NCI-H774 (cell line): ENCODE results near the gene HIPK2.
A peak's percentile ranks its signal among the peaks of the same experiment; 100 is the strongest.

Source experiments
- DNase-seq: peaks from one replicate; lab custom pipeline; 2025; lab: John Stamatoyannopoulos, UW

Gene HIPK2

DNA sequence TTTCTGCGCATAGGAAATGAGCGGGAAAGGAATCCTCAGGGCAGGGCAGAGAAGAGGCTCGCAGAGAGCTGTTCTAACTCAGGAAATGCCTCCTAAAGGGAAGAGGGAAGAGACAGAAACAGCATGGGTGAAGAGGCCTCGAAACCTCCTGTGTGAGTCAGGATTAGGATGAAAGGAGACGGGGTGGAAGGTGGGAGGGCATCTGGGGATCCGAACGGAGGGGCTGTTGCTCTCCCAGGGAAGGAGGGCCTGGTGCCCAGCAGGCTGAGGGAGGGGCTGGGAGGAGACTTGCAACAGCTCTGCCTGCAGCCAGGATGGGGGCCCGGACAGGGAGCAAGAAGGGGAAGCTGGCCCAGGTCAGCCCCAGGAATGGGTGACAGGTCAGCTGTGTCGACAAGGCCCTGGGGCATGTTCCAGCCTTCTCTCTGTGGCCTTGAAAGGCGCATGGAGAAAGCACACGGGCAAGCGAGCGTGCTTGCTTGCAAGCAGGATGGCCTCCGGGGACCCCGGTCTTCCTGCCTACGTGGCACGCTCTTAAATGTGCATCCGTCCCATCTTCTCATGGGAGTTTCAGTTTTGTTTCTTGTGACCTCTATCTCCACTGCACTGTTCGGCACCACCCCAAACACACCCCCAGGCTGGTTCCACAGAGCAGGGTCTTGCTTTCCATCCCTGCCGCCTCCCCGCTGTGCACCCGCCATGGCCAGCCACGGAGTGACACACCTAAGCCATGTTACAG is 63.5 kb downstream of the HIPK2 start:
- no peak for DNase-seq

- no peak for DNase-seq
These were observed 64.2 kb downstream of the HIPK2 start for GRCh38 chr7:139713526-139714162.

DNA sequence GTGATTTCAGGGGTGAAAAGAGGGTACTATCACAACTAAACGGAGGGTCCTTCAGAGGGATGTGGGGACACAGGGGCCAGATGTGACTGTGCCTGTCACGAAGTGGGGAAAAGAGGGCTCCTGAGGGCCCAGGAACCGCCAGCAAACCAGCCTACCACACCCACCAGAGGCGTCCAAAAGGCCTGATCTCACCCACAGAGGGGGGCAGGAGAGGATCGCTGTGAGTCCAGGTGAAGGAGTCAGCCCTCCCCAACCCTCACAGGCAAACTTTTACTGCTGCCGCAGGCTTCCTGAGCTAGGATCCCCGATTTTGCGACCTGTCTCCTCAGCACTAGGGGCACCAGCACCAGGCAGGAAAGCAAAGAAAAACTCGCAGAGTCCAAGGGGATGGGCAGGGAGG is 64.7 kb downstream of the HIPK2 start:
- DNase-seq, result no peak

DNA sequence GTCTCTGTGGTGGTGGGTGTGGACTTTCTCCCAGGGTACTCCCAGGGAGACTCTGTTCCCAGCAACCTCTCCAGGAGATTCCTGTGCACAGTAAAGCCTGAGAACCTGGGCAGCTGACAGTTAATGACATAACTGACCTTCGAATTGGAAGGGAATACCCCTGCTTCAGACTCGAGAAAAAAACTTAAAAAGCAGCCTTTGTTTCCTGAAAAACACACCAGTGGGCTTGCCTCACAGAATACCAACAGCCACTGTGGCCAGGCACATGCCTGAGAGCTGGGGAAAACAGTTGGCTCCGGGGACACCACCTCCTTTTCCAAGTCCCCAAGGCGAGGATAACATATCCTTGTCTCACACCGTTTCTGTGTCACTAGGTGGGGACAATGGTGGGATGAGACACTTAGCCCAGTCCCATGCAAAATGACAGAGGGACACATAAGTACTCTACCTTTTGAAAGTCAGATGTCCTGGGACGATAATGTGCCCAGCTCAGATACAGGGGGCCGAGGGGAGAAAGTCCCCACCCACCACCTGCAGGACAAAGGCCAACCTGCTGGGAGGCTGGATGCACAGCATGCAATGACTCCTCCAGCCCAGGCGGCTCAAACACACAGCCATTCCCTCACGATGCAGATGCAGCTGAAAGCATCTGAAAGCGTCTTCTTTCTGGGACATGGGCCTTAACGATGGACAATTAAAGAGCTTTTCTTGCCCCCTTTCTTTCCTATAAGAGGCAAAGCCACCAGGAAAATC is 65.6 kb downstream of the HIPK2 start:
- no peak for DNase-seq

- no peak for DNase-seq
These were observed 67.8 kb downstream of the HIPK2 start for GRCh38 chr7:139710036-139710435.

GRCh38 chr7:139709485-139709884 is 68.3 kb downstream of the HIPK2 start:
- DNase-seq, result no peak

DNA sequence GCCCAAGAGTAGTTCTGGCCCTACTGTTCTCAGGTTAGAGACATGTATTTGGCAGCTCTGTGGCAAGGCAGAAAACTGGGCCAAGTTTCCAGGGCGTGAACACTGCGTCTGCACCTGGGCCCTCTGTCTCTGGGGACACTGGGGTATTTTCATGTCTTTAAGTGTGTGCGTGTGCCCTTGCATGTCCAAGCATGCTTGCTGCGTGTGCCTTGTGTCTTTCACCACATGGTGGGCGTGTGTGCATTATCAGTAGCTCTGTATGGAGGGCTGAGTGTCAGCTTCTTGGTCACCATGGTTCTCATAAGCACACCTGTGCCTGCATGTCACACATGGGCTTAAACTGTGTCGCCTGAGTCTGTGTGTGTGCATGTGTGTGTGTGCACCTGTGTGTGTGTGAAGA is 69.3 kb downstream of the HIPK2 start:
- DNase-seq, result no peak

GRCh38 chr7:139706837-139707236 is 71.0 kb downstream of the HIPK2 start:
- no peak for DNase-seq

DNA sequence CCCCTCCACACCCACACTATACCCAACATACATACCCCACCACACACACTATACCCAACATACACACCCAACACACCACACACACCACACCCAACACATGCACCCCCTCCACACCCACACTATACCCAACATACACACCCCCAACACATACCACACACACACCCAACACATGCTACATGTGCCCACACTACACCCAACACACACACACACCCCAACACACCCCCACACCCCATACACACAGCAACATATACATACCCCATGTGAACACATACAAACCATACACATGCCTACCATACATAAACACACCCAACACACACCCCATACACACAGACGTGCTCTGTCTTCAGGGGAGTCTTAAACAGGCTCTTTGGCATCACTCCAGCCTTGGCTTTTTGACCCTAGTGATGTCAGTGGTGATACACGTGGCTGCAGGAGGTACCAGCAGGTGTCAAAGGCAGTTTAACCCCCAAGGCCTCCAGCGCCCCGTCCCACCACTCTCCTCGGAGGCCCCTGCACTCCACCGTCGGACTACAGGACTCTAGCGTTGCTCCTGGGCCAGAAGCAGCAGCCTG is 73.4 kb downstream of the HIPK2 start:
- no peak for DNase-seq

- no peak for DNase-seq
These were observed 74.1 kb downstream of the HIPK2 start for GRCh38 chr7:139703487-139704307.

DNA sequence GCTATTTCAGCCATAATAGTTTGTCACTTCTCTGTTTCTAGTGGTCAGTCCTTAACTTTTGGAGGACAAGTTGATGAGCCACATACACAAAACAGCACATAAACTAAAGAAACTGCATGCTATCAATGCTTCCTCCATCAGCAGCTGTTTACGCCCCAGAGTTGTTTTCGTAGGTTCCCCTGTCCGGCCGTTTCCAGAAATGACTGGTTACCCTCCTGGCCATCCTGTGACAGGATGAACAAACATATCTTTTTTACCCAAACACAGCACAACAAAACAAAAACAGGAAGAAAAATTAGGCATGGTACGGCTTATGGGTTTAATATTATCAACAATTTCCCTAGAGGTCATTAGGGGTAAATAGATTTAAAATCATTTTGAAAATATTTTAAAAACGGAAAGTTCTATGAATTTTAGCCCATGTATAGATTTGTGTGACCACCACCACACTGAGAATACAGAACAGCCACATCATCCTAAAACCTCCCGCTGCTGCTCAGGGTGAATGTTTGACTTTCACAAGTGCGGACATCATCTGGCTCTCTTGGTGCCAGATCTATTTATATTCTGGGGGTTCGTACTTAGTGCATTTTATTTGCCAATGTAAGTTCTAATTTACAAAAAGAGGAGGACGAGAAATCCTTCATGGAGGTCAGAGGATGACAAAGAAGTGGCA is 74.8 kb downstream of the HIPK2 start:
- peak; percentile 28 for DNase-seq

- DNase-seq, result no peak
These were observed 75.5 kb downstream of the HIPK2 start for GRCh38 chr7:139702313-139702731.

- no peak for DNase-seq
These were observed 75.9 kb downstream of the HIPK2 start for GRCh38 chr7:139701908-139702307.

DNA sequence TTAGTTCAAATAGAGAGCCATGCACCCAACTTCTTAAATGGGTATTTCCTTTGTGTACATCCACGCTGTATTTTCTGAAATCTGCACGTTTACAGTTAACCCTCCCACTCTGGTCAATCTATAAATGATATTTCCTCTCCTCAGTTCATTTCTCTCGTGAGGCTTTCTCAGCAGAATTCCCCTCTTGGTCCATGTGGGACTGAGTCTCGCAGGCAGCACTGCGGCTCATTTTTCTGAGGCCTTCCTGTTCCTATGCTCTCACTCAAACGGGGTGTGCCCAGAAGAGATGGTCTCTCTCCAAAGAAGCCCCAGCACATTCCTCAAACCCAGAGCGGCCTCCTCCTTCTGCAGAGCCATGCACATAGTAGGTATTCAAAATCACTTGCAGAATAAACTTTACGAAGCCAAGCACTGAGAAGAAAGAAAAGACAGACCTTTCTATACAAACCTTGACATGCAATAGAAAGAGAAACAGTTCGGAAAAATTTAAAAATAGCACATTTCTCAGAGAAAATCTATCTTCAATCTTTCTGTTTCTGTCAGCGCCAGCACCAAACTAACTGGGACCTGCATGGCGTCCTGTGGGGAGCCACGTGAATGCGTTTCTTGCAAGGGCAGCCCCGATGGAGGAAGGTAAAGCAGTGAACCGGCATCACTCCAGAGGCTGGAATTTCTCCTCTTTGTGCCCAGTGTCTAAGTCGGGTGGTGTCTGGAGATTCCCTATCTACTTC is 77.1 kb downstream of the HIPK2 start:
- DNase-seq, result no peak

DNA sequence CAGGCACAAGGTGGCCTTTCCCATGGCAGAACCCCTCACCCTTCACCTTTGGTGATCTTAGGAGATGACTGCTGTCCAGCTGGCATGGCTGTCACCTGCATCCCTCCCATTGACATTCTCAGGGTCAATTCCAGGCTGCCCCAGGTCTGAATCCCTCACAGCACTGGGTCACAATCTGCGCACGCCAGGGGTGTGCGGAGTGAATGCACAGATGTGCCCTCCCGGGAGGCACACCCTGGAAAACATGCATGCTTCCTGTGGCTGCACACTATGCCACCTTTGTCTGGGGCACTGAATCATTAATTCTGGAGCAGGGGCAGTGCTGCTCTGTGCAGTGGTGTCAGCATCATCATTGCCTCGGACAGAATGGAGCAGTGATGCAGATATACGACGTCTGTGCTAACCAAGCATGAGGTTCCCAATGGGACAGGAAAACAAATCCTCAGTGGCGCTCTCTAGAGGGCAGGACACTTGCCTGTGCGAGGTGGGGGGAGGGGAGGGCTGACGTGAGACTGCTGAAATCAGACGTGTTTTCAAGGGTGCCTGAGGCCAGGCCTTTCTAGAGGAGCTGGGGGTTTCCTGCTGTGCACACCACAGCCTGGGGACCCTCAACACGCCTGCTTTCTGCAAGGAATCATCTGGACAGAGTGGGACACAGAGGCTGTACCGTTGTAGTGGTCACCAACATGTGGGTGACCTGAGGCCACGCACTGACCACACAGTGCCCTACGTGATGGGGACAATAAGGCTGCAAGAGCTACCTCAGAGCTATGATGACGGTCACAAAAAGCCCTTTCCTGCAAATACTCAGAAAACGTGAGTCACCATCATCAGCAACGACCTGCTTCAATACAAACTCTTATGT is 77.9 kb downstream of the HIPK2 start:
- DNase-seq, result peak; percentile 50

DNA sequence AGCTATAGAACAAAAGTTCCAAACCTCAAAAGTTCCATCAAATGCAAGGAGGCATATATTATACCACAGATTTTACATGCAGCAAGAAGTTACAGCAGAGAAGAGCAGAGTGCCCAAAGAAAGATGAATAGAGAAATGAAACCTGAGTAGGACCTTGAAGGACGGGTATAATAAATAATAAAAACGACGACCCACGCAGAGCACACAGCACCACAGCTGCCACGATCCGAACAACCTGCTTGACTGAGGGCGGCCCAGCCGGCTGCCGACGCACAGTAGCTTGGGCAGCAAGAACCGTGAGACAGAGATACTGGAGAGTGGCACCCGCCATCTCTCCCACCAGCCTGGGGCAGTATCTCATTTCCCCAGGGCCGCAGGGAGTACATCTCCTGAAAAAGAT is 79.0 kb downstream of the HIPK2 start:
- DNase-seq, result no peak

DNA sequence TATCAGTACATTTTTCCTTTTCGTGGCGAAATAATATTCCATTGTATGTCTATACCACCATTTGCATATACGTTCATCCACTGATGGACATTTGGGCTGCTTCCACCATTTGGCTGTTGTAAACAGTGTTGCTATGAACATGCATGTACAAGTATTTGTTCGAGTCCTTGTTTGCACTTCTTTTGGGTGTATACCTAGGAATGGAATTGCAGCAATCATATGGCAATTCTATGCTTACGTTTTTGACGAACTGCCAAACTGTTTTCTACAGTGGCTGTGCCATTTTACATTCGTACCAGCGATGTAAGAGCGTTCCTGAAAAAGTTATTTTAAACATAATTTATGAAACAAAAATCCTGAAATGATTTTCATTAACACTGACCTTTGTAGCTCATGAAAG is 79.5 kb downstream of the HIPK2 start:
- no peak for DNase-seq

- DNase-seq, result peak; percentile 79
These were observed 80.7 kb downstream of the HIPK2 start for GRCh38 chr7:139697056-139697455.

GRCh38 chr7:139696552-139696951 is 81.2 kb downstream of the HIPK2 start:
- no peak for DNase-seq

DNA sequence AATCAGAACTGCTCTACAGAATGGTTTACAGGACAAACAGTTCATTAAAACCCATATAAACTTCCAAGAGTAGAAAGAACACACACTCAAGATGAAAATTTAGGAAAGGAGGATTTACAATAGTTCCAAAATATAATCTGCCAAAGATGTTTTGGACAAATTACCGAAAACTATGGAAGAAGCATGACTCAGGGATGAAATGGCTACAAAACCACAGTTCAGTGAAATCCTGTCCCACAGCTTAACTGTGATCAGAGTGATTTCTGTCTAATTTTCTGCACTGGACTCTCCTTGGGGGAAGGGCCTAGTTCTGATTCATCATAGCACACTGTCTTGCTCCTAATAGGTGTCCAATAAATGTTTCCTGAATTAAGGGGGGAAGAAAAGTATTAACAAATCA is 82.2 kb downstream of the HIPK2 start:
- no peak for DNase-seq
